K562 (cell line): ENCODE measurements around the gene TMED4. TPM values are rescaled to one million over a fixed set of nuclear protein-coding genes. Genes with fewer than 3 reads are reported as not detected.

Experiments used
- ATF3 ChIP-seq, 2 experiments: fragments of 450-650 bp in 1 of 2; sonication (generic) in 1 of 2; formaldehyde crosslinking in 1 of 2; IDR thresholded peaks in 1 of 2; conservative IDR thresholded peaks in 1 of 2; 2 replicates each; pipeline versions ENCODE4 v1.6.1 to v1.8.1; 2016 to 2023; ENCODE audit warnings: mild to moderate bottlenecking in 2 of 2, moderate library complexity in 2 of 2, inconsistent platforms in 1 of 2, missing genetic modification reagents in 1 of 2
- CBFB ChIP-seq: sonication (generic); formaldehyde crosslinking; IDR thresholded peaks from 2 replicates; pipeline ENCODE4 v1.4.0; 2020; ENCODE audit warnings: mild to moderate bottlenecking, missing genetic modification reagents
- CSDE1 ChIP-seq, 2 experiments: fragments of 450-650 bp; IDR thresholded peaks; 2 replicates each; pipeline ENCODE4 v1.6.1; 2016; ENCODE audit warnings: mild to moderate bottlenecking in 1 of 2
- ETV5 ChIP-seq: sonication (generic); formaldehyde crosslinking; IDR thresholded peaks from 2 replicates; pipeline ENCODE4 v1.4.0; 2020; ENCODE audit warnings: low read depth, mild to moderate bottlenecking, missing genetic modification reagents
- FOXO4 ChIP-seq: fragments of 450-650 bp; formaldehyde crosslinking; IDR thresholded peaks from 2 replicates; pipeline ENCODE4 v1.4.0; 2020; ENCODE audit warnings: mild to moderate bottlenecking, moderate library complexity
- NEUROD1 ChIP-seq: fragments of 150-350 bp; IDR thresholded peaks from 2 replicates; pipeline ENCODE4 v1.6.1; 2014; ENCODE audit warnings: borderline replicate concordance, low read length, low read depth; ENCODE audit not compliant: partially characterized antibody
- NFE2 ChIP-seq: IDR thresholded peaks from 2 replicates; pipeline ENCODE4 v1.6.1; 2014; ENCODE audit warnings: antibody characterized with exemption, low read depth
- PCBP2 ChIP-seq: fragments of 200-400 bp; formaldehyde crosslinking; IDR thresholded peaks from 2 replicates; pipeline ENCODE4 v1.6.1; 2018; ENCODE audit warnings: low read length, low read depth, mild to moderate bottlenecking, moderate library complexity; ENCODE audit not compliant: poor library complexity, severe bottlenecking
- RBFOX2 ChIP-seq: fragments of 200-400 bp; formaldehyde crosslinking; IDR thresholded peaks from 2 replicates; pipeline ENCODE4 v1.6.1; 2017; ENCODE audit warnings: low read depth, mild to moderate bottlenecking, low read length, moderate library complexity
- SIN3A ChIP-seq, 2 experiments: fragments of 150-350 bp in 1 of 2; IDR thresholded peaks; 2 replicates each; pipeline ENCODE4 v1.6.1; 2011 to 2016; ENCODE audit warnings: borderline replicate concordance in 2 of 2, low read depth in 2 of 2, low read length in 2 of 2, mild to moderate bottlenecking in 2 of 2, moderate library complexity in 2 of 2; ENCODE audit not compliant: control insufficient read depth in 1 of 2
- TEAD1 ChIP-seq, 2 experiments: fragments of 450-650 bp in 1 of 2; sonication (generic) in 1 of 2; formaldehyde crosslinking; IDR thresholded peaks; 2 replicates each; pipeline versions ENCODE4 v1.4.0 to v1.8.0; 2020 to 2022; ENCODE audit warnings: mild to moderate bottlenecking in 2 of 2, missing genetic modification reagents in 1 of 2
- ZBTB34 ChIP-seq: fragments of 250-450 bp; sonication (Bioruptor Pico); IDR thresholded peaks from 2 replicates; pipeline ENCODE4 v1.8.0; 2021; ENCODE audit warnings: mild to moderate bottlenecking, moderate library complexity
- ZBTB7A ChIP-seq: IDR thresholded peaks from 2 replicates; pipeline ENCODE4 v1.6.1; 2011; ENCODE audit warnings: low read depth, mild to moderate bottlenecking, low read length, moderate library complexity, borderline replicate concordance; ENCODE audit not compliant: control insufficient read depth
- ZFPM2 ChIP-seq: fragments of 250-450 bp; sonication (Bioruptor Pico); IDR thresholded peaks from 2 replicates; pipeline ENCODE4 v1.5.1; 2022; ENCODE audit warnings: mild to moderate bottlenecking
- ZNF263 ChIP-seq: sonication (generic); formaldehyde crosslinking; IDR thresholded peaks from 2 replicates; pipeline ENCODE4 v1.8.0; 2022; ENCODE audit warnings: mild to moderate bottlenecking, missing genetic modification reagents, borderline replicate concordance
- polyA plus RNA-seq, 8 experiments: library from polyadenylated mRNA; depleted of rRNA in 4 of 8; stranded (reverse) in 5 of 8; unstranded in 3 of 8; fragments of >200 nt; fragmentation: Nextera tagmentation in 2 of 8; fragmentation: Illumina TruSeq in 1 of 8; extraction: Ambion mirVana in 2 of 8; extraction: Trizol in 1 of 8; gene quantifications; 2 replicates each; pipeline versions ENCODE4 v1.2.1 to v1.2.3, GENCODE V29; 2011 to 2014; ENCODE audit warnings: inconsistent platforms in 1 of 8, missing spikeins in 1 of 8
- total RNA-seq, 7 experiments: library from RNA; depleted of rRNA in 6 of 7; stranded (reverse); fragments of >200 nt in 6 of 7; fragmentation: Illumina TruSeq in 2 of 7; extraction: Trizol in 2 of 7; gene quantifications; 2 replicates each; pipeline versions ENCODE4 v1.2.1 to v1.2.3, GENCODE V29; 2011 to 2021; ENCODE audit warnings: low replicate concordance in 1 of 7
- TF ChIP-seq, protein P1 (sequence below): fragments of 450-650 bp; IDR thresholded peaks from 2 replicates; pipeline ENCODE4 v1.6.1; 2016; ENCODE audit warnings: borderline replicate concordance
- TF ChIP-seq, protein P2 (sequence below): sonication (generic); formaldehyde crosslinking; IDR thresholded peaks from 2 replicates; pipeline ENCODE4 v1.8.0; 2023; ENCODE audit warnings: mild to moderate bottlenecking, missing genetic modification reagents

The TMED4 gene
- total and polyA plus RNA-seq, 9 of the 15 experiments (the other 6 are each of a cell fraction or from before 2014, with no cell fraction given) = 20.3 to 64.0 (median 42.1) TPM

DNA sequence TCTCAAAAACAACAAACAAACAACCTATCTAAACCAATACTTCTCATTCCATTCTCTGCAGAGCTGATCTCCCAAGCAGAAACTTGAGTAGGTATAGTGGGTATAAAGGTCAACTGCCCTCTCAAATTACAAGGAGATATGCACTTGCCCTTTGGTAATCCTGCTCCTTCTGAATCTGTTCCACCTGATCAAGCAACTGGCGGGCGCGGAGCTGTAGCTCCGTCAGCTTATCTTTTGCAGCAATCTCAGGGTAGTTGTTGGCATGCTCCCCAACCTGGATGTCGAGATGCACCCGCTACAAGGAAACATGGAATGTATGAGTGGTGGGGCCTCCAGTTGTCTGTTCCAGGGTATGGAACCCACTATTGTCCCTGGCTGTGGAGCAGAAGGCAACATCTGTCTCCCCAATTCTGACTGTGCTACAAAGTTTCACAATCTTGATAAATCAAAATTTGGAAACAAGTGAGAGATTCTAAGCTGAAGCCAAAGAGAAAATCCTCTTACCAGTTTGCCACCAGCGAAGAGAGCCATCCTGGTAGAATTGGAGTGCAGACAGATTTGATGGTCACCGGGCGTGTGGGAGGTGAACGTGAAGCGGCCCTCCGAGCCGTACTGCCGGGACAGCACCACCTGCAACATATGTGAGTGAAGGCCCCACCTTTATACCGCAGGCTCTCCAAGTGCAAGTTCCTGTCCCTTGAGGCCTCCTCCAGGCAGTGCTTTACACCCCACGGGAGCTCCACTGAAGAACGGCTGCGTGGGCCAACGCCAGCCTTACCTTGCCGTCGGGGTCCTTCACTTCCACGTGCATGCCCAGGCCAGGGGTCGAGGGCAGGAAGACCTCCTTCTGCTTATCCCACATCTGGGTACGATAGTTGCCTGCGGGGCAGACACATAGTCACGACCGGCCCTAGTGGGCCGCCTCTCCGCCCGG is 819 bp downstream of the TMED4 start (continued):
- TF ChIP-seq, protein P1, sequence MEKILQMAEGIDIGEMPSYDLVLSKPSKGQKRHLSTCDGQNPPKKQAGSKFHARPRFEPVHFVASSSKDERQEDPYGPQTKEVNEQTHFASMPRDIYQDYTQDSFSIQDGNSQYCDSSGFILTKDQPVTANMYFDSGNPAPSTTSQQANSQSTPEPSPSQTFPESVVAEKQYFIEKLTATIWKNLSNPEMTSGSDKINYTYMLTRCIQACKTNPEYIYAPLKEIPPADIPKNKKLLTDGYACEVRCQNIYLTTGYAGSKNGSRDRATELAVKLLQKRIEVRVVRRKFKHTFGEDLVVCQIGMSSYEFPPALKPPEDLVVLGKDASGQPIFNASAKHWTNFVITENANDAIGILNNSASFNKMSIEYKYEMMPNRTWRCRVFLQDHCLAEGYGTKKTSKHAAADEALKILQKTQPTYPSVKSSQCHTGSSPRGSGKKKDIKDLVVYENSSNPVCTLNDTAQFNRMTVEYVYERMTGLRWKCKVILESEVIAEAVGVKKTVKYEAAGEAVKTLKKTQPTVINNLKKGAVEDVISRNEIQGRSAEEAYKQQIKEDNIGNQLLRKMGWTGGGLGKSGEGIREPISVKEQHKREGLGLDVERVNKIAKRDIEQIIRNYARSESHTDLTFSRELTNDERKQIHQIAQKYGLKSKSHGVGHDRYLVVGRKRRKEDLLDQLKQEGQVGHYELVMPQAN = 0 out of 2 replicates have a peak, but pooled peaks have one; percentile 39
- TF ChIP-seq ZFPM2 (CRISPR knock-in tag) (no peak), CBFB (CRISPR knock-in tag) (peak; percentile 75; the same call in 1 of the 2 replicates), SIN3A (IDR thresholded peaks at IDR 0.05; ENCODE audit: borderline replicate concordance in 2 of 2, control insufficient read depth in 1 of 2, low read depth in 2 of 2, low read length in 2 of 2) (0 out of 4 replicates have a peak, but pooled peaks of 1 of the 2 experiments have one; percentile 40), ETV5 (CRISPR knock-in tag) (no peak; the same call in 1 of the 2 replicates), NEUROD1 (no peak), TEAD1 (CRISPR knock-in tag; IDR thresholded peaks at IDR 0.05) (no peak), PCBP2 (no peak), ZBTB34 (CRISPR knock-in tag) (no peak), FOXO4 (CRISPR knock-in tag) (no peak), ZNF263 (no peak; the same call in 1 of the 2 replicates), RBFOX2 (no peak), ZBTB7A (no peak; the same call in 1 of the 2 replicates), ATF3 (IDR thresholded peaks at IDR 0.05) (no peak), ATF3 (CRISPR knock-in tag; conservative IDR thresholded peaks at IDR 0.05) (no peak), CSDE1 (IDR thresholded peaks at IDR 0.05) (no peak), NFE2 (no peak)
- TF ChIP-seq, protein P2, sequence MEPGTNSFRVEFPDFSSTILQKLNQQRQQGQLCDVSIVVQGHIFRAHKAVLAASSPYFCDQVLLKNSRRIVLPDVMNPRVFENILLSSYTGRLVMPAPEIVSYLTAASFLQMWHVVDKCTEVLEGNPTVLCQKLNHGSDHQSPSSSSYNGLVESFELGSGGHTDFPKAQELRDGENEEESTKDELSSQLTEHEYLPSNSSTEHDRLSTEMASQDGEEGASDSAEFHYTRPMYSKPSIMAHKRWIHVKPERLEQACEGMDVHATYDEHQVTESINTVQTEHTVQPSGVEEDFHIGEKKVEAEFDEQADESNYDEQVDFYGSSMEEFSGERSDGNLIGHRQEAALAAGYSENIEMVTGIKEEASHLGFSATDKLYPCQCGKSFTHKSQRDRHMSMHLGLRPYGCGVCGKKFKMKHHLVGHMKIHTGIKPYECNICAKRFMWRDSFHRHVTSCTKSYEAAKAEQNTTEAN = 0 out of 2 replicates have a peak, but pooled peaks have one; percentile 38
